HepG2 (cell line): ENCODE results near the gene CC2D1A. TPM values are rescaled to one million over a fixed set of nuclear protein-coding genes. Genes with fewer than 3 reads are reported as not detected.

Experiments used
- ATAC-seq: fragments of 200-7000 bp; cut with Tn5 transposase; 3 replicates; pipeline ENCODE4 v1.9.1; 2020; ENCODE audit warnings: mild to moderate bottlenecking, moderate library complexity
- BruUV-seq: library from RNA; stranded (reverse); fragments of 400-500 nt; replicated peaks from 2 replicates; lab custom pipeline; 2021; lab: Mats Ljungman, UMichigan
- CTCF ChIA-PET: fragments of 300-600 bp; formaldehyde crosslinking; extraction: SDS; loops from one replicate; lab custom pipeline; 2021; ENCODE audit warnings: low total read pairs, inconsistent platforms, low intra/inter-chr PET ratio; lab: Yijun Ruan, JAX
- POLR2A ChIA-PET: fragments of 350-600 bp; sonication (Branson Sonifier 250); formaldehyde crosslinking; loops from one replicate; lab custom pipeline; 2020; ENCODE audit warnings: antibody characterized with exemption, inconsistent platforms; lab: Yijun Ruan, JAX
- DNase-seq: peaks from one replicate; pipeline ENCODE4 v3.0.0-alpha.2; 2015; ENCODE audit warnings: low spot score
- FAIRE-seq: peaks from 3 replicates; lab custom pipeline; 2011; peaks lifted over from hg19 to GRCh38; lab: Jason Lieb, UNC
- H2AFZ ChIP-seq: one replicate; pipeline ENCODE4 v1.6.1; 2011; ENCODE audit warnings: low read length, inconsistent platforms
- H3K27ac ChIP-seq: fragments of 300-600 bp; 3 replicates; pipeline ENCODE4 v1.8.0; 2011; ENCODE audit warnings: mixed run types, mild to moderate bottlenecking, mixed read lengths, low read length, inconsistent platforms; ENCODE audit not compliant: insufficient read depth; ENCODE audit errors: extremely low read length
- H3K27me3 ChIP-seq, 2 experiments: fragments of 200-600 bp in 1 of 2; 2 replicates in 1 of 2; 3 replicates in 1 of 2; pipeline versions ENCODE4 v1.6.0 to v1.8.0; 2011; ENCODE audit warnings: low read length in 2 of 2, mild to moderate bottlenecking in 2 of 2, moderate library complexity in 2 of 2, inconsistent platforms in 1 of 2; ENCODE audit not compliant: insufficient read depth in 2 of 2, control insufficient read depth in 1 of 2
- H3K36me3 ChIP-seq, 2 experiments: fragments of 200-600 bp in 1 of 2; replicated peaks in 1 of 2; 2 replicates in 1 of 2; 3 replicates in 1 of 2; pipeline versions ENCODE4 v1.5.1 to v1.8.0; 2011; ENCODE audit warnings: low read length in 2 of 2, inconsistent platforms in 1 of 2; ENCODE audit not compliant: insufficient read depth in 2 of 2, control insufficient read depth in 1 of 2
- H3K4me1 ChIP-seq: 2 replicates; pipeline ENCODE4 v1.5.1; 2012; ENCODE audit warnings: low read length, inconsistent platforms; ENCODE audit not compliant: insufficient read depth
- H3K4me2 ChIP-seq: 2 replicates; pipeline ENCODE4 v1.6.0; 2011; ENCODE audit warnings: low read depth, low read length, inconsistent platforms
- H3K4me3 ChIP-seq, 3 experiments: fragments of 200-600 bp in 1 of 3; sonication (generic), shearing (Covaris generic) in 1 of 3; replicated peaks in 1 of 3; 2 replicates each; pipeline ENCODE4 v1.5.1; 2011 to 2016; ENCODE audit warnings: low read length in 3 of 3, inconsistent platforms in 2 of 3, low read depth in 2 of 3, mild to moderate bottlenecking in 2 of 3, control low read depth in 1 of 3, mixed read lengths in 1 of 3; ENCODE audit not compliant: insufficient read depth in 1 of 3
- H3K79me2 ChIP-seq: one replicate; pipeline ENCODE4 v1.6.1; 2011; ENCODE audit warnings: low read length, inconsistent platforms; ENCODE audit not compliant: insufficient read depth
- H3K9ac ChIP-seq: 2 replicates; pipeline ENCODE4 v1.6.0; 2011; ENCODE audit warnings: mild to moderate bottlenecking, low read depth, low read length, inconsistent platforms; ENCODE audit not compliant: insufficient read depth
- H3K9me3 ChIP-seq: 2 replicates; pipeline ENCODE4 v1.5.1; 2012; ENCODE audit warnings: mild to moderate bottlenecking, low read length
- H4K20me1 ChIP-seq: 2 replicates; pipeline ENCODE4 v1.6.0; 2011; ENCODE audit warnings: inconsistent platforms, mild to moderate bottlenecking, low read length, moderate library complexity; ENCODE audit not compliant: insufficient read depth
- DPF2 ChIP-seq: sonication (generic); formaldehyde crosslinking; IDR thresholded peaks from 2 replicates; pipeline ENCODE4 v1.4.0; 2020; ENCODE audit warnings: mild to moderate bottlenecking, low read depth, missing genetic modification reagents, borderline replicate concordance
- EHMT2 ChIP-seq: fragments of 200-600 bp; sonication (generic); IDR thresholded peaks from 2 replicates; pipeline ENCODE4 v1.7.0; 2017; ENCODE audit warnings: antibody characterized with exemption, low read depth, low read length, borderline replicate concordance
- ERF ChIP-seq: IDR thresholded peaks from 2 replicates; pipeline ENCODE4 v1.6.1; 2018; ENCODE audit warnings: missing biosample characterization, missing genetic modification reagents
- FOSL1 ChIP-seq: sonication (generic); formaldehyde crosslinking; IDR thresholded peaks from 2 replicates; pipeline ENCODE4 v1.9.0; 2021; ENCODE audit warnings: missing genetic modification reagents, borderline replicate concordance
- HMG20A ChIP-seq: IDR thresholded peaks from 2 replicates; pipeline ENCODE4 v1.6.1; 2016; ENCODE audit warnings: borderline replicate concordance
- ZC3H4 ChIP-seq: sonication (generic); formaldehyde crosslinking; IDR thresholded peaks from 2 replicates; pipeline ENCODE4 v1.4.0; 2020; ENCODE audit warnings: missing genetic modification reagents, borderline replicate concordance
- ZNF124 ChIP-seq: sonication (generic); formaldehyde crosslinking; IDR thresholded peaks from 2 replicates; pipeline ENCODE4 v1.4.0; 2020; ENCODE audit warnings: missing genetic modification reagents
- ZNF350 ChIP-seq: sonication (generic); formaldehyde crosslinking; IDR thresholded peaks from 2 replicates; pipeline ENCODE4 v1.4.0; 2020; ENCODE audit warnings: mild to moderate bottlenecking, low read depth, missing genetic modification reagents, borderline replicate concordance
- ZNF501 ChIP-seq: sonication (generic); formaldehyde crosslinking; IDR thresholded peaks from 2 replicates; pipeline ENCODE4 v1.5.1; 2020; ENCODE audit warnings: mild to moderate bottlenecking, moderate library complexity, missing genetic modification reagents
- ZNF543 ChIP-seq: sonication (generic); formaldehyde crosslinking; IDR thresholded peaks from 2 replicates; pipeline ENCODE4 v1.4.0; 2020; ENCODE audit warnings: mild to moderate bottlenecking, missing genetic modification reagents
- ZNF780A ChIP-seq: sonication (generic); formaldehyde crosslinking; IDR thresholded peaks from 2 replicates; pipeline ENCODE4 v1.8.0; 2022; ENCODE audit warnings: mild to moderate bottlenecking, missing genetic modification reagents, moderate library complexity
- ZNF83 ChIP-seq: sonication (generic); formaldehyde crosslinking; IDR thresholded peaks from 2 replicates; pipeline ENCODE4 v1.4.0; 2020; ENCODE audit warnings: missing genetic modification reagents, mild to moderate bottlenecking, borderline replicate concordance
- WGBS: methylation state at CpG from one replicate; pipeline ENCODE4 v1.1.6; 2017; ENCODE audit warnings: low lambda C conversion rate; 5-methylcytosine and 5-hydroxymethylcytosine counted together
- in situ Hi-C: cut with HindIII; loops from 2 replicates; pipeline ENCODE4 v1.10.0; 2017; ENCODE audit warnings: low pct_unique_long_range_greater_than_20kb; ENCODE audit not compliant: extremely low pct_ligation_motif_present
- intact Hi-C: fragments of 100-400 bp; cut with micrococcal nuclease; formaldehyde crosslinking; loops from one replicate; pipeline ENCODE4 v1.10.0; 2022; ENCODE audit not compliant: unreplicated experiment
- polyA plus RNA-seq, 8 experiments: library from polyadenylated mRNA; depleted of rRNA in 3 of 8; stranded (reverse) in 7 of 8; unstranded in 1 of 8; fragments of >200 nt; fragmentation: Illumina TruSeq in 4 of 8; extraction: Trizol in 4 of 8; gene quantifications; 2 replicates each; pipeline versions ENCODE4 v1.2.1 to v1.2.3, GENCODE V29; 2011 to 2016; ENCODE audit warnings: low read depth in 4 of 8, missing spikeins in 1 of 8, mixed read lengths in 1 of 8; ENCODE audit not compliant: insufficient read depth in 1 of 8
- total RNA-seq, 5 experiments: library from RNA; depleted of rRNA; stranded (reverse); fragments of >200 nt; fragmentation: Illumina TruSeq; extraction: Trizol; gene quantifications; 2 replicates each; pipeline ENCODE4 v1.2.3, GENCODE V29; 2016; ENCODE audit warnings: low read depth in 1 of 5
- TF ChIP-seq, protein P1 (sequence below): IDR thresholded peaks from 2 replicates; pipeline ENCODE4 v1.6.1; 2016; ENCODE audit warnings: mild to moderate bottlenecking
- TF ChIP-seq, protein P2 (sequence below): sonication (generic); formaldehyde crosslinking; IDR thresholded peaks from 2 replicates; pipeline ENCODE4 v1.5.0; 2020; ENCODE audit warnings: missing genetic modification reagents, mild to moderate bottlenecking, borderline replicate concordance
- TF ChIP-seq, protein P3 (sequence below): sonication (generic); formaldehyde crosslinking; IDR thresholded peaks from 2 replicates; pipeline ENCODE4 v1.8.0; 2022; ENCODE audit warnings: low read depth, missing genetic modification reagents
- TF ChIP-seq, protein P4 (sequence below): sonication (generic); formaldehyde crosslinking; IDR thresholded peaks from 2 replicates; pipeline ENCODE4 v1.5.1; 2020; ENCODE audit warnings: mild to moderate bottlenecking, missing genetic modification reagents, borderline replicate concordance
- TF ChIP-seq, protein P5 (sequence below): sonication (generic); formaldehyde crosslinking; conservative IDR thresholded peaks from 2 replicates; pipeline ENCODE4 v1.8.1; 2023; ENCODE audit warnings: missing genetic modification reagents

The CC2D1A gene
- total and polyA plus RNA-seq, 2 of the 13 experiments (the other 11 are each of a cell fraction or from before 2014, with no cell fraction given), result 9.7 to 11.5 TPM

DNA sequence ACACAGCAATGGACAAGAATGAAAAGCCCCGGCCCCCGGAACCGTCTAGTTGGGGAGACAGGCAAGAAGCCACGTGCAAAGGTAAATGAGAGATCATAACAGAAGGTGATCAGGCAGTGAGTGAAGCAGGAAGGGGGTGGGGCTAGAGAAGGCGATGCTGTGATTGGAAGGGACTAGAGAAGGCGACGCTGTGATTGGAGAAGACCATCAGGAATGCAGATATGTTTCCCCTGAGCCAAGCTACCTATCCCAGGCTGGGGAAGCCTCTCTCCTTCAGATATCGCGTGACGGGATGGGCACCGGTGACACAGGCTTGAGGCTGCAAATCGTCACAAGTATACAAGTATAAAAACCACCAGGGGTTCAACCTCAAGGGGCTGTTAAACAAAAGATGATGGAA is 68.1 kb downstream of the CC2D1A start (continued):
- TF ChIP-seq HMG20A (CRISPR knock-in tag), result no peak
- no peak for TF ChIP-seq ZNF501 (CRISPR knock-in tag)
- no peak for TF ChIP-seq FOSL1 (CRISPR knock-in tag)

DNA sequence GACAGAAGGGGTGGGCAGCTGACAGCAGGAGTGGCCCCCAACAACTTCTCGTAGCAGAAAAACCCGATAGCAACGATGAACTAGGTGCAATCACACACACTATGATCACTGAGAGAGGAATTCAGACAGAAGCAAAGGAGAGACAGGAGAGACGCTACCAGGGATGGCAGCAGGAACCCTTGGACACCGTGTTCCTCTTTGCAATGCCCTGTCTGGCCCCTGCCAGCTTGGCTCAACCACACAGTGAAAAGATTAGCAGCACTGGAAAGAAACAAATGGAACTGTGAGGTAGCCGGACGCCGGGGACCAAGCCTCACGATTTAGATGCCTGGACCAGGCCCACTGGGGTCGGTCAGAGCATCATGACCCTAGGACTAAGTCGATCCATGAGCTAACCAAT is 69.9 kb downstream of the CC2D1A start:
- ChIA-PET POLR2A (no interaction called here), CTCF (no interaction called here)
- in situ Hi-C loops (no loop called here), intact Hi-C loops (no loop called here)
- Histone ChIP-seq H3K27ac (no peak overlapping the region), H3K4me2 (no peak overlapping the region), H3K36me3 (peaks cover 8 to 22% of the 10 kb centered on the region in 2 experiments; a peak in 4 of 5 replicates), H3K9ac (no peak overlapping the region), H3K79me2 (no peaks in the 10 kb centered on the region), H2AFZ (no peak overlapping the region), H3K9me3 (no peaks in the 10 kb centered on the region), H3K4me1 (no peaks in the 10 kb centered on the region), H3K4me3 (no peak overlapping the region), H4K20me1 (no peaks in the 10 kb centered on the region), H3K27me3 (no peaks in the 10 kb centered on the region)
- FAIRE-seq (no peak), DNase-seq (no peak), ATAC-seq (no peak)
- WGBS, result 90% methylated on average over 11 of the region's 11 CpGs
- no TSS peak for BruUV-seq
- TF ChIP-seq, protein P1, sequence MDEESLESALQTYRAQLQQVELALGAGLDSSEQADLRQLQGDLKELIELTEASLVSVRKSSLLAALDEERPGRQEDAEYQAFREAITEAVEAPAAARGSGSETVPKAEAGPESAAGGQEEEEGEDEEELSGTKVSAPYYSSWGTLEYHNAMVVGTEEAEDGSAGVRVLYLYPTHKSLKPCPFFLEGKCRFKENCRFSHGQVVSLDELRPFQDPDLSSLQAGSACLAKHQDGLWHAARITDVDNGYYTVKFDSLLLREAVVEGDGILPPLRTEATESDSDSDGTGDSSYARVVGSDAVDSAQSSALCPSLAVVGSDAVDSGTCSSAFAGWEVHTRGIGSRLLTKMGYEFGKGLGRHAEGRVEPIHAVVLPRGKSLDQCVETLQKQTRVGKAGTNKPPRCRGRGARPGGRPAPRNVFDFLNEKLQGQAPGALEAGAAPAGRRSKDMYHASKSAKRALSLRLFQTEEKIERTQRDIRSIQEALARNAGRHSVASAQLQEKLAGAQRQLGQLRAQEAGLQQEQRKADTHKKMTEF (CRISPR knock-in tag), result no peak
- TF ChIP-seq ZNF83 (CRISPR knock-in tag), result no peak
- no peak for TF ChIP-seq ZNF543 (CRISPR knock-in tag)
- TF ChIP-seq, protein P2, sequence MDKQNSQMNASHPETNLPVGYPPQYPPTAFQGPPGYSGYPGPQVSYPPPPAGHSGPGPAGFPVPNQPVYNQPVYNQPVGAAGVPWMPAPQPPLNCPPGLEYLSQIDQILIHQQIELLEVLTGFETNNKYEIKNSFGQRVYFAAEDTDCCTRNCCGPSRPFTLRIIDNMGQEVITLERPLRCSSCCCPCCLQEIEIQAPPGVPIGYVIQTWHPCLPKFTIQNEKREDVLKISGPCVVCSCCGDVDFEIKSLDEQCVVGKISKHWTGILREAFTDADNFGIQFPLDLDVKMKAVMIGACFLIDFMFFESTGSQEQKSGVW (CRISPR knock-in tag), result no peak
- TF ChIP-seq, protein P3, sequence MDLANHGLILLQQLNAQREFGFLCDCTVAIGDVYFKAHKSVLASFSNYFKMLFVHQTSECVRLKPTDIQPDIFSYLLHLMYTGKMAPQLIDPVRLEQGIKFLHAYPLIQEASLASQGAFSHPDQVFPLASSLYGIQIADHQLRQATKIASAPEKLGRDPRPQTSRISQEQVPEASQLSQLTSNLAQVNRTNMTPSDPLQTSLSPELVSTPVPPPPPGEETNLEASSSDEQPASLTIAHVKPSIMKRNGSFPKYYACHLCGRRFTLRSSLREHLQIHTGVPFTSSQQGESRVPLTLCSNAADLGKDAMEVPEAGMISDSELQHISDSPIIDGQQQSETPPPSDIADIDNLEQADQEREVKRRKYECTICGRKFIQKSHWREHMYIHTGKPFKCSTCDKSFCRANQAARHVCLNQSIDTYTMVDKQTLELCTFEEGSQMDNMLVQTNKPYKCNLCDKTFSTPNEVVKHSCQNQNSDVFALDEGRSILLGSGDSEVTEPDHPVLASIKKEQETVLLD (CRISPR knock-in tag), result no peak
- no peak for TF ChIP-seq DPF2 (CRISPR knock-in tag)
- no peak for TF ChIP-seq ZNF780A (CRISPR knock-in tag)
- TF ChIP-seq EHMT2, result no peak
- TF ChIP-seq ERF, result no peak
- TF ChIP-seq ZNF350, result no peak
- TF ChIP-seq ZC3H4 (CRISPR knock-in tag), result no peak
- TF ChIP-seq, protein P4, sequence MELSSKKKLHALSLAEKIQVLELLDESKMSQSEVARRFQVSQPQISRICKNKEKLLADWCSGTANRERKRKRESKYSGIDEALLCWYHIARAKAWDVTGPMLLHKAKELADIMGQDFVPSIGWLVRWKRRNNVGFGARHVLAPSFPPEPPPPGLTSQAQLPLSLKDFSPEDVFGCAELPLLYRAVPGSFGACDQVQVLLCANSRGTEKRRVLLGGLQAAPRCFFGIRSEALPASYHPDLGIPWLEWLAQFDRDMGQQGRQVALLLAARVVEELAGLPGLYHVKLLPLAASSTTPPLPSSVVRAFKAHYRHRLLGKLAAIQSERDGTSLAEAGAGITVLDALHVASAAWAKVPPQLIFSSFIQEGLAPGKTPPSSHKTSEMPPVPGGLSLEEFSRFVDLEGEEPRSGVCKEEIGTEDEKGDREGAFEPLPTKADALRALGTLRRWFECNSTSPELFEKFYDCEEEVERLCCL (CRISPR knock-in tag), result no peak
- TF ChIP-seq, protein P5, sequence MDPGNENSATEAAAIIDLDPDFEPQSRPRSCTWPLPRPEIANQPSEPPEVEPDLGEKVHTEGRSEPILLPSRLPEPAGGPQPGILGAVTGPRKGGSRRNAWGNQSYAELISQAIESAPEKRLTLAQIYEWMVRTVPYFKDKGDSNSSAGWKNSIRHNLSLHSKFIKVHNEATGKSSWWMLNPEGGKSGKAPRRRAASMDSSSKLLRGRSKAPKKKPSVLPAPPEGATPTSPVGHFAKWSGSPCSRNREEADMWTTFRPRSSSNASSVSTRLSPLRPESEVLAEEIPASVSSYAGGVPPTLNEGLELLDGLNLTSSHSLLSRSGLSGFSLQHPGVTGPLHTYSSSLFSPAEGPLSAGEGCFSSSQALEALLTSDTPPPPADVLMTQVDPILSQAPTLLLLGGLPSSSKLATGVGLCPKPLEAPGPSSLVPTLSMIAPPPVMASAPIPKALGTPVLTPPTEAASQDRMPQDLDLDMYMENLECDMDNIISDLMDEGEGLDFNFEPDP (CRISPR knock-in tag), result no peak
- no peak for TF ChIP-seq ZNF124 (CRISPR knock-in tag)
